Neuronal stem cell (in vitro differentiated cells): ENCODE data around the gene CSNK1D.

Experiments
- DNase-seq: peaks from one replicate; pipeline ENCODE4 v3.0.0-alpha.2; 2013; ENCODE audit warnings: low spot score
- H2AFZ ChIP-seq: one replicate; pipeline ENCODE4 v1.6.1; 2013; ENCODE audit warnings: mild to moderate bottlenecking, low read length, inconsistent platforms
- H2AK5ac ChIP-seq: 2 replicates; pipeline ENCODE4 v1.6.1; 2013; ENCODE audit warnings: low read depth, mild to moderate bottlenecking, inconsistent platforms, low read length, moderate library complexity, mixed read lengths
- H2BK120ac ChIP-seq: 2 replicates; pipeline ENCODE4 v1.6.1; 2013; ENCODE audit warnings: low read depth, mild to moderate bottlenecking, inconsistent platforms, low read length, moderate library complexity, mixed read lengths
- H2BK12ac ChIP-seq: one replicate; pipeline ENCODE4 v1.6.1; 2013; ENCODE audit warnings: low read length, inconsistent platforms
- H2BK15ac ChIP-seq: 2 replicates; pipeline ENCODE4 v1.6.1; 2013; ENCODE audit warnings: mild to moderate bottlenecking, low read length, inconsistent platforms, mixed read lengths
- H2BK5ac ChIP-seq: one replicate; pipeline ENCODE4 v1.6.1; 2013; ENCODE audit warnings: inconsistent platforms, mild to moderate bottlenecking, low read length, moderate library complexity
- H3K14ac ChIP-seq: one replicate; pipeline ENCODE4 v1.6.1; 2013; ENCODE audit warnings: low read length, inconsistent platforms
- H3K18ac ChIP-seq: 2 replicates; pipeline ENCODE4 v1.6.1; 2013; ENCODE audit warnings: low read length, inconsistent platforms
- H3K23ac ChIP-seq: 2 replicates; pipeline ENCODE4 v1.6.1; 2013; ENCODE audit warnings: low read depth, mild to moderate bottlenecking, mixed read lengths, low read length, inconsistent platforms; ENCODE audit not compliant: poor library complexity
- H3K27ac ChIP-seq: replicated peaks from 3 replicates; pipeline ENCODE4 v1.5.1; 2013; ENCODE audit warnings: low read length, inconsistent platforms
- H3K27me3 ChIP-seq, 3 experiments: 2 replicates each; pipeline ENCODE4 v1.6.1; 2013; ENCODE audit warnings: low read length in 3 of 3, mild to moderate bottlenecking in 2 of 3, inconsistent platforms in 1 of 3, low read depth in 1 of 3, mixed read lengths in 1 of 3, moderate library complexity in 1 of 3; ENCODE audit not compliant: control insufficient read depth in 3 of 3, insufficient read depth in 3 of 3
- H3K36me3 ChIP-seq, 2 donors: replicated peaks in 1 of 2; 2 replicates each; pipeline ENCODE4 v1.6.1; 2013; ENCODE audit warnings: low read length in 2 of 2; ENCODE audit not compliant: control insufficient read depth in 2 of 2, insufficient read depth in 2 of 2
- H3K4ac ChIP-seq: 2 replicates; pipeline ENCODE4 v1.6.1; 2013; ENCODE audit warnings: inconsistent platforms, mild to moderate bottlenecking, low read length, moderate library complexity
- H3K4me1 ChIP-seq, 2 donors: 1 replicate in 1 of 2; 2 replicates in 1 of 2; pipeline ENCODE4 v1.6.1; 2013; ENCODE audit warnings: low read length in 2 of 2, low read depth in 1 of 2; ENCODE audit not compliant: control insufficient read depth in 2 of 2, insufficient read depth in 1 of 2
- H3K4me2 ChIP-seq: one replicate; pipeline ENCODE4 v1.6.1; 2013; ENCODE audit warnings: mild to moderate bottlenecking, low read length, inconsistent platforms; ENCODE audit not compliant: insufficient read depth, poor library complexity, severe bottlenecking
- H3K4me3 ChIP-seq, 2 donors: 2 replicates each; pipeline ENCODE4 v1.5.1; 2013; ENCODE audit warnings: low read length in 2 of 2, mild to moderate bottlenecking in 2 of 2, inconsistent platforms in 1 of 2, moderate library complexity in 1 of 2
- H3K79me1 ChIP-seq: one replicate; pipeline ENCODE4 v1.6.1; 2013; ENCODE audit warnings: low read depth, mild to moderate bottlenecking, inconsistent platforms, low read length, moderate library complexity
- H3K9ac ChIP-seq: one replicate; pipeline ENCODE4 v1.6.1; 2013; ENCODE audit warnings: mild to moderate bottlenecking, low read depth, low read length, inconsistent platforms; ENCODE audit not compliant: poor library complexity
- H3K9me3 ChIP-seq, 2 donors: replicated peaks in 1 of 2; 2 replicates each; pipeline versions ENCODE3 to v1.6.1; 2013; ENCODE audit warnings: low read length in 2 of 2, mild to moderate bottlenecking in 2 of 2, inconsistent platforms in 1 of 2, low read depth in 1 of 2, mixed read lengths in 1 of 2, moderate library complexity in 1 of 2; ENCODE audit not compliant: control insufficient read depth in 2 of 2, insufficient read depth in 1 of 2
- H4K8ac ChIP-seq: one replicate; pipeline ENCODE4 v1.6.1; 2013; ENCODE audit warnings: low read depth, mild to moderate bottlenecking, inconsistent platforms, low read length, moderate library complexity
- H4K91ac ChIP-seq: one replicate; pipeline ENCODE4 v1.6.1; 2013; ENCODE audit warnings: low read length, low read depth, mild to moderate bottlenecking, inconsistent platforms; ENCODE audit not compliant: poor library complexity
- WGBS, 2 donors: extraction: QIAGEN DNeasy Blood & Tissue Kit; methylation state at CpG; one replicate each; pipeline ENCODE4 v1.1.7; 2013; ENCODE audit warnings: missing lambda C conversion rate in 2 of 2, mixed read lengths in 1 of 2; ENCODE audit not compliant: insufficient read length in 2 of 2, insufficient replicate concordance in 1 of 2; ENCODE audit errors: extremely low coverage in 2 of 2; 5-methylcytosine and 5-hydroxymethylcytosine counted together

CSNK1D gene

GRCh38 chr17:82219753-82220709 is 53.5 kb downstream of the CSNK1D start:
- Histone ChIP-seq H3K36me3 (no peaks in the 10 kb centered on the region), H3K18ac (peak overlapping the region; percentile 17), H3K27ac (no peak overlapping the region), H2BK15ac (peak overlapping the region; percentile 37), H3K4me3 (no peak overlapping the region), H4K91ac (no peak overlapping the region), H3K9me3 (no peaks in the 10 kb centered on the region), H3K4me2 (no peak overlapping the region), H3K14ac (peak overlapping the region; percentile 56), H4K8ac (no peak overlapping the region), H3K79me1 (no peaks in the 10 kb centered on the region), H2AFZ (no peak overlapping the region), H2BK12ac (no peak overlapping the region), H2AK5ac (peak overlapping the region; percentile 53), H3K4me1 (peaks cover 0 to 10% of the 10 kb centered on the region in 2 donors), H2BK5ac (no peak overlapping the region), H3K27me3 (no peaks in the 10 kb centered on the region), H2BK120ac (no peak overlapping the region), H3K4ac (peak overlapping the region; percentile 37), H3K23ac (peak overlapping the region; percentile 52), H3K9ac (no peak overlapping the region)
- DNase-seq: no peak
- no CpG with 5 or more reads among the region's 11 CpGs for WGBS, 2 donors

GRCh38 chr17:82219083-82219482 is 54.4 kb downstream of the CSNK1D start:
- no peak overlapping the region for H3K4me3 ChIP-seq
- H3K9ac ChIP-seq: peak overlapping the region; percentile 44
- H3K18ac ChIP-seq: peak overlapping the region; percentile 57
- H3K23ac ChIP-seq: peak overlapping the region; percentile 80
- peak overlapping the region; percentile 56 for H2AK5ac ChIP-seq
- no peak overlapping the region for H3K4me2 ChIP-seq
- no CpG with 5 or more reads among the region's 7 CpGs for WGBS, 2 donors
- no peak overlapping the region for H2AFZ ChIP-seq
- no peak overlapping the region for H2BK5ac ChIP-seq
- H3K27me3 ChIP-seq: no peaks in the 10 kb centered on the region
- H2BK12ac ChIP-seq: peak overlapping the region; percentile 90
- H3K36me3 ChIP-seq: no peaks in the 10 kb centered on the region
- no peaks in the 10 kb centered on the region for H3K79me1 ChIP-seq
- H4K91ac ChIP-seq: no peak overlapping the region
- H4K8ac ChIP-seq: peak overlapping the region; percentile 6
- peaks cover 0 to 10% of the 10 kb centered on the region in 2 donors for H3K4me1 ChIP-seq
- peak overlapping the region; percentile 81 for H2BK15ac ChIP-seq
- no peak overlapping the region for H3K4ac ChIP-seq
- H2BK120ac ChIP-seq: no peak overlapping the region
- DNase-seq: no peak
- H3K27ac ChIP-seq: no peak overlapping the region
- no peaks in the 10 kb centered on the region for H3K9me3 ChIP-seq
- H3K14ac ChIP-seq: peak overlapping the region; percentile 71

DNA sequence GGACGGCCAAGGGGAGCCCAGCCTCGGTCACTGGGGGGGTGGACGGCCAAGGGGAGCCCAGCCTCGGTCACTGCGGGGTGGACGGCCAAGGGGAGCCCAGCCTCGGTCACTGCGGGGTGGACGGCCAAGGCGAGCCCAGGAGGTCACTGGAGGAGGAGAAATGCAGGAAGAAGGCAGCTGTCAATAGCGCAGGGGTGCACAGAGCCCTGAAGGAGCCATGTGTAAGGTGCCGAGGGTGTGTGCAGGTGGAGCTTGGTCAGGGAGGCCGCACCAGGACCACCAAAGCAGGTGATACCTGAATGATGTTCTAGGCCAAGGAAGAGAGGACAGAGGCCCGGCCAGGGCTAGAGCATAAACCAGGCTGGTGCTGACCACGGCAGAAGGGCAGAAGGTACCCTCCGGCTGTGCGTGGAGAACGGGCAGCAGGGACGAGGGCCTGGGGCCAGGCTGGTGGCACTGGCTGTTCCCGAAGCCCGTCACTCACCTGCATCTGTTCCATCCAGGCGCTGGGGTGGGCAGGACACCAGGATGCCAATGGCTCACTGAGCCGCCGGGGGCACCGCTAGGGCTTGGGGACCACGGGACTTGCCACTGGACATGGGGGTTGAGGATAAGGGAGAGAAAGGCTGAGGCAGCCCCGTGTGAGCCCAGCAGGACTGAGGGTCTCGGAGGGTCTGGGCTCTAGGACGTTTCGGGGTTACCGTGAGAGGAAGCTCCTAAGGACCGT is 55.0 kb downstream of the CSNK1D start:
- no peak overlapping the region for H3K4me2 ChIP-seq
- no peaks in the 10 kb centered on the region for H3K9me3 ChIP-seq
- H3K27me3 ChIP-seq: no peaks in the 10 kb centered on the region
- peak overlapping the region; percentile 6 for H4K8ac ChIP-seq
- peak overlapping the region; percentile 56 for H2AK5ac ChIP-seq
- no CpG with 5 or more reads among the region's 32 CpGs for WGBS, 2 donors
- no peak overlapping the region for H3K27ac ChIP-seq
- no peak overlapping the region for H3K4me3 ChIP-seq
- peak overlapping the region; percentile 64 for H3K18ac ChIP-seq
- no peaks in the 10 kb centered on the region for H3K36me3 ChIP-seq
- H3K9ac ChIP-seq: peak overlapping the region; percentile 44
- peak overlapping the region; percentile 90 for H2BK12ac ChIP-seq
- H3K79me1 ChIP-seq: no peaks in the 10 kb centered on the region
- no peak overlapping the region for H2BK5ac ChIP-seq
- no peak overlapping the region for H3K4ac ChIP-seq
- peak overlapping the region; percentile 71 for H3K14ac ChIP-seq
- no peak overlapping the region for H2BK120ac ChIP-seq
- H2BK15ac ChIP-seq: peak overlapping the region; percentile 81
- H3K23ac ChIP-seq: peak overlapping the region; percentile 80
- H2AFZ ChIP-seq: no peak overlapping the region
- DNase-seq: no peak
- H3K4me1 ChIP-seq: peaks cover 1 to 12% of the 10 kb centered on the region in 2 donors
- H4K91ac ChIP-seq: no peak overlapping the region
